Progenitor cell of endocrine pancreas (in vitro differentiated cells): ENCODE results near the gene TEX2. TPM values are rescaled to one million over a fixed set of nuclear protein-coding genes. Genes with fewer than 3 reads are reported as not detected.
A peak's percentile ranks its signal among the peaks of the same experiment; 100 is the strongest.

ENCODE experiments used
- DNase-seq: peaks from one replicate; pipeline ENCODE4 v3.0.0; 2021; ENCODE audit warnings: low spot score; ENCODE audit not compliant: unreplicated experiment
- H3K27ac Mint-ChIP-seq: 2 replicates; pipeline ENCODE4 v1.8.0; 2021; ENCODE audit warnings: mild to moderate bottlenecking, moderate library complexity, mixed read lengths
- H3K27me3 Mint-ChIP-seq: 2 replicates; pipeline ENCODE4 v1.8.0; 2021; ENCODE audit warnings: mixed read lengths
- H3K36me3 Mint-ChIP-seq: 2 replicates; pipeline ENCODE4 v1.8.0; 2022; ENCODE audit warnings: mixed read lengths; ENCODE audit not compliant: insufficient read depth
- H3K4me1 Mint-ChIP-seq: 2 replicates; pipeline ENCODE4 v1.8.0; 2021; ENCODE audit warnings: low read depth, mixed read lengths
- H3K4me3 Mint-ChIP-seq: 2 replicates; pipeline ENCODE4 v1.8.0; 2021; ENCODE audit warnings: low read depth, mild to moderate bottlenecking, moderate library complexity, mixed read lengths
- H3K9me3 Mint-ChIP-seq: 2 replicates; pipeline ENCODE4 v1.8.0; 2021; ENCODE audit warnings: low read depth, mixed read lengths
- CTCF ChIP-seq: fragments of 200-600 bp; sonication (generic); IDR thresholded peaks from one replicate; pipeline ENCODE4 v1.5.0; 2021; ENCODE audit warnings: antibody characterized with exemption, mild to moderate bottlenecking; ENCODE audit not compliant: unreplicated experiment
- total RNA-seq: library from RNA; stranded (reverse); gene quantifications from 2 replicates; pipeline ENCODE4 v1.2.1, GENCODE V29; 2021

TEX2 gene
- total RNA-seq, 1 donor from 2014 or later: 30.2 TPM

GRCh38 chr17:64252831-64253230, 10.2 kb downstream of the TEX2 start:
- TF ChIP-seq CTCF: no peak
- H3K4me1 Mint-ChIP-seq: peaks cover 58% of the 10 kb centered on the region
- H3K9me3 Mint-ChIP-seq: no peaks in the 10 kb centered on the region
- peak overlapping the region; percentile 29 for H3K27ac Mint-ChIP-seq
- no peak overlapping the region for H3K4me3 Mint-ChIP-seq
- no peaks in the 10 kb centered on the region for H3K36me3 Mint-ChIP-seq
- H3K27me3 Mint-ChIP-seq: no peaks in the 10 kb centered on the region
- no peak for DNase-seq

- H3K4me3 Mint-ChIP-seq: no peak overlapping the region
- no peaks in the 10 kb centered on the region for H3K27me3 Mint-ChIP-seq
- no peaks in the 10 kb centered on the region for H3K36me3 Mint-ChIP-seq
- H3K9me3 Mint-ChIP-seq: no peaks in the 10 kb centered on the region
- no peak for DNase-seq
- TF ChIP-seq CTCF: no peak
- H3K27ac Mint-ChIP-seq: peak overlapping the region; percentile 63
- H3K4me1 Mint-ChIP-seq: peaks cover 42% of the 10 kb centered on the region
Observed at GRCh38 chr17:64250233-64250835, 12.7 kb downstream of the TEX2 start.

- no peak overlapping the region for H3K4me3 Mint-ChIP-seq
- no peak overlapping the region for H3K27ac Mint-ChIP-seq
- H3K27me3 Mint-ChIP-seq: no peaks in the 10 kb centered on the region
- H3K9me3 Mint-ChIP-seq: no peaks in the 10 kb centered on the region
- no peaks in the 10 kb centered on the region for H3K36me3 Mint-ChIP-seq
- DNase-seq: no peak
- no peak for TF ChIP-seq CTCF
- H3K4me1 Mint-ChIP-seq: peaks cover 45% of the 10 kb centered on the region
Observed at GRCh38 chr17:64247836-64248235, 15.2 kb downstream of the TEX2 start.

- Mint-ChIP-seq H3K27ac (peak overlapping the region; percentile 65), H3K36me3 (no peaks in the 10 kb centered on the region), H3K9me3 (no peaks in the 10 kb centered on the region), H3K27me3 (no peaks in the 10 kb centered on the region), H3K4me1 (peaks cover 40% of the 10 kb centered on the region), H3K4me3 (no peak overlapping the region)
- no peak for TF ChIP-seq CTCF
- DNase-seq: no peak
Observed at GRCh38 chr17:64245218-64246145, 17.6 kb downstream of the TEX2 start.

- TF ChIP-seq CTCF: no peak
- peak overlapping the region; percentile 47 for H3K27ac Mint-ChIP-seq
- peaks cover 37% of the 10 kb centered on the region for H3K4me1 Mint-ChIP-seq
Observed at GRCh38 chr17:64244165-64244564, 18.9 kb downstream of the TEX2 start.

More at GRCh38 chr17:64244165-64244564, 18.9 kb downstream of the TEX2 start:
- Mint-ChIP-seq H3K36me3 (no peaks in the 10 kb centered on the region), H3K9me3 (no peaks in the 10 kb centered on the region), H3K4me3 (no peak overlapping the region), H3K27me3 (no peaks in the 10 kb centered on the region)
- DNase-seq: no peak
